GM23338 (cell line): ENCODE results near the gene PDCD11. TPM values are rescaled to one million over a fixed set of nuclear protein-coding genes. Genes with fewer than 3 reads are reported as not detected.

Source experiments
- ATAC-seq: fragments of 200-7000 bp; cut with Tn5 transposase; 3 replicates; pipeline ENCODE4 v1.9.1; 2020
- DNase-seq: peaks from one replicate; pipeline ENCODE4 v3.0.0-alpha.2; 2015; ENCODE audit warnings: low spot score
- H2AFZ ChIP-seq: fragments of 200-600 bp; sonication (generic); 2 replicates; pipeline ENCODE4 v1.8.0; 2016; ENCODE audit warnings: antibody characterized with exemption, mild to moderate bottlenecking, moderate library complexity
- H3F3A ChIP-seq: fragments of 200-600 bp; sonication (generic); replicated peaks from 2 replicates; pipeline ENCODE4 v1.8.0; 2017; ENCODE audit warnings: antibody characterized with exemption, mixed run types, low read depth
- H3K27ac ChIP-seq: fragments of 200-600 bp; sonication (generic); 2 replicates; pipeline ENCODE4 v1.6.1; 2016; ENCODE audit warnings: low read depth
- H3K27me3 ChIP-seq: fragments of 200-600 bp; sonication (generic); 2 replicates; pipeline ENCODE4 v1.8.0; 2016; ENCODE audit warnings: mild to moderate bottlenecking, mixed run types, moderate library complexity; ENCODE audit not compliant: insufficient read depth
- H3K36me3 ChIP-seq: fragments of 200-600 bp; sonication (generic); 2 replicates; pipeline ENCODE4 v1.8.0; 2016; ENCODE audit warnings: mild to moderate bottlenecking; ENCODE audit not compliant: insufficient read depth
- H3K4me1 ChIP-seq: fragments of 200-600 bp; sonication (generic); 2 replicates; pipeline ENCODE4 v1.8.0; 2016; ENCODE audit warnings: mild to moderate bottlenecking, moderate library complexity; ENCODE audit not compliant: insufficient read depth
- H3K4me2 ChIP-seq: fragments of 200-600 bp; sonication (generic); 2 replicates; pipeline ENCODE4 v1.7.1; 2017; ENCODE audit warnings: mixed run types
- H3K4me3 ChIP-seq: fragments of 200-600 bp; sonication (generic); 2 replicates; pipeline ENCODE4 v1.6.1; 2016; ENCODE audit warnings: mixed run types
- H3K79me2 ChIP-seq: fragments of 200-600 bp; sonication (generic); replicated peaks from 2 replicates; pipeline ENCODE4 v1.8.0; 2017; ENCODE audit warnings: mild to moderate bottlenecking; ENCODE audit not compliant: insufficient read depth
- H3K9me2 ChIP-seq: fragments of 200-600 bp; sonication (generic); 2 replicates; pipeline ENCODE4 v1.8.0; 2017; ENCODE audit not compliant: insufficient read depth
- H4K20me1 ChIP-seq: fragments of 200-600 bp; sonication (generic); replicated peaks from 2 replicates; pipeline ENCODE4 v1.8.0; 2017; ENCODE audit warnings: mild to moderate bottlenecking; ENCODE audit not compliant: insufficient read depth
- H3K27ac Mint-ChIP-seq: 2 replicates; pipeline ENCODE4 v1.8.0; 2020; ENCODE audit warnings: inconsistent platforms, mild to moderate bottlenecking, moderate library complexity, mixed read lengths
- H3K27me3 Mint-ChIP-seq: 3 replicates; pipeline ENCODE4 v1.8.0; 2022; ENCODE audit warnings: low read depth, mild to moderate bottlenecking, moderate library complexity, mixed read lengths, inconsistent platforms; ENCODE audit not compliant: insufficient read depth, poor library complexity
- H3K36me3 Mint-ChIP-seq: 3 replicates; pipeline ENCODE4 v1.8.0; 2021; ENCODE audit warnings: low read depth, mild to moderate bottlenecking, inconsistent platforms, moderate library complexity, mixed read lengths
- H3K4me1 Mint-ChIP-seq: 3 replicates; pipeline ENCODE4 v1.8.0; 2020; ENCODE audit warnings: mild to moderate bottlenecking, inconsistent platforms, mixed read lengths
- H3K4me3 Mint-ChIP-seq: 3 replicates; pipeline ENCODE4 v1.8.0; 2021; ENCODE audit warnings: moderate library complexity, mild to moderate bottlenecking, inconsistent platforms, mixed read lengths
- H3K9me3 Mint-ChIP-seq: 3 replicates; pipeline ENCODE4 v1.8.0; 2020; ENCODE audit warnings: moderate library complexity, mild to moderate bottlenecking, inconsistent platforms, mixed read lengths
- ETS1 ChIP-seq: IDR thresholded peaks from 2 replicates; pipeline ENCODE4 v1.6.1; 2016; ENCODE audit warnings: antibody characterized with exemption
- JUNB ChIP-seq: IDR thresholded peaks from one replicate; pipeline ENCODE4 v1.6.1; 2016; ENCODE audit warnings: antibody characterized with exemption; ENCODE audit not compliant: unreplicated experiment
- NANOG ChIP-seq: IDR thresholded peaks from 2 replicates; pipeline ENCODE4 v1.6.1; 2016; ENCODE audit warnings: antibody characterized with exemption, borderline replicate concordance
- REST ChIP-seq: IDR thresholded peaks from one replicate; pipeline ENCODE4 v1.6.1; 2018; ENCODE audit warnings: antibody characterized with exemption; ENCODE audit not compliant: unreplicated experiment
- ZNF462 ChIP-seq: fragments of 250-450 bp; sonication (Bioruptor Pico); IDR thresholded peaks from 2 replicates; pipeline ENCODE4 v1.5.0; 2020; ENCODE audit warnings: mild to moderate bottlenecking, moderate library complexity
- polyA plus RNA-seq: library from polyadenylated mRNA; unstranded; fragments of >200 nt; fragmentation: Nextera tagmentation; extraction: Ambion mirVana; gene quantifications from 2 replicates; pipeline ENCODE4 v1.2.1, GENCODE V29; 2016
- total RNA-seq: library from RNA; depleted of rRNA; stranded (reverse); fragments of >200 nt; shearing (Covaris generic); gene quantifications from 2 replicates; pipeline ENCODE4 v1.2.3, GENCODE V29; 2014

PDCD11 gene
- total and polyA plus RNA-seq, 2 experiments from 2014 or later = 82.1 to 87.8 TPM

- no peak for TF ChIP-seq ZNF462
- no peak for TF ChIP-seq REST
- no peak for TF ChIP-seq NANOG
- TF ChIP-seq ETS1 = no peak
Measured at GRCh38 chr10:103373544-103373943, 22.9 kb upstream of the PDCD11 start (continued).

- no peaks in the 10 kb centered on the region for H3F3A ChIP-seq
- H3K27me3 Mint-ChIP-seq = no peaks in the 10 kb centered on the region
- H3K4me1 Mint-ChIP-seq = no peaks in the 10 kb centered on the region
- TF ChIP-seq REST (no peak), JUNB (no peak)
Measured at GRCh38 chr10:103374263-103374662, 22.2 kb upstream of the PDCD11 start.

More at GRCh38 chr10:103374263-103374662, 22.2 kb upstream of the PDCD11 start:
- no peak overlapping the region for H3K4me3 Mint-ChIP-seq
- H3K27ac ChIP-seq = no peak overlapping the region
- ATAC-seq (no peak), DNase-seq (no peak)
- peaks cover 11% of the 10 kb centered on the region; the same call in 1 of the 2 replicates for H3K36me3 ChIP-seq
- H3K36me3 Mint-ChIP-seq = peaks cover 17% of the 10 kb centered on the region
- H3K79me2 ChIP-seq = peaks cover 25% of the 10 kb centered on the region
- no peak overlapping the region for H3K4me3 ChIP-seq
- H3K27me3 ChIP-seq = no peaks in the 10 kb centered on the region
- H3K9me3 Mint-ChIP-seq = no peaks in the 10 kb centered on the region
- H3K4me2 ChIP-seq = no peak overlapping the region
- H4K20me1 ChIP-seq = peaks cover 11% of the 10 kb centered on the region
- no peak overlapping the region for H3K27ac Mint-ChIP-seq
- no peaks in the 10 kb centered on the region for H3K9me2 ChIP-seq
- H3K4me1 ChIP-seq = no peaks in the 10 kb centered on the region; the same call in 1 of the 2 replicates
- no peak overlapping the region for H2AFZ ChIP-seq
